Right lung (tissue), 5 donors: Measurements from ENCODE around the gene GAS5. TPM values are rescaled to one million over a fixed set of nuclear protein-coding genes. Genes with fewer than 3 reads are reported as not detected.

ENCODE experiments used
- DNase-seq, 2 donors: peaks; one replicate each; pipeline ENCODE4 v3.0.0-alpha.2; 2013
- polyA plus RNA-seq, 5 donors: library from polyadenylated mRNA; unstranded; fragments of 120-200 nt; gene quantifications; one replicate each; pipeline versions ENCODE4 v1.2.1 to v1.2.3, GENCODE V29; 2013; ENCODE audit warnings: inconsistent platforms in 1 of 5, low replicate concordance in 1 of 5; ENCODE audit not compliant: insufficient read length in 5 of 5, insufficient read depth in 1 of 5

GAS5 gene
- polyA plus RNA-seq, 5 donors = 769 to 1,020 (median 877) TPM

DNA sequence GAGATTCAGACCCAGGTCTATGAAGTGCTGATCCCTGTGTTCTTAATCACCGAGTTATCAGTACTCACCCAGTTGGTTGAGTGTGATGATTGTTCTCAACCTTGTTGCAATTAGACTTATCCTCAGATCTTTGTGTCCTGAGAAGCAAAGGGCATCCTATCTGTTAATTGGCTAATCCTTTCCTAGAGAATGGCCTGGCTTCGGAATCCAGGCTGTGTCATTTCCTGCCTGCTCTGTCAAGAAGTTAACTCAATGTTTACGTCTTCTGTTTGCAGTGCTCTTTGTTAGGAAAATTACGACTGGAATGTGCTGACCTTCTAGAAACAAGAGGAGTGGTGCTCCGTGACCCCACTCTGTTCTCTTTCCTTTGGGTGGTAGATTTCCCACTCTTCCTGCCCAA, 14.7 kb downstream of the GAS5 start:
- no peak for DNase-seq

DNA sequence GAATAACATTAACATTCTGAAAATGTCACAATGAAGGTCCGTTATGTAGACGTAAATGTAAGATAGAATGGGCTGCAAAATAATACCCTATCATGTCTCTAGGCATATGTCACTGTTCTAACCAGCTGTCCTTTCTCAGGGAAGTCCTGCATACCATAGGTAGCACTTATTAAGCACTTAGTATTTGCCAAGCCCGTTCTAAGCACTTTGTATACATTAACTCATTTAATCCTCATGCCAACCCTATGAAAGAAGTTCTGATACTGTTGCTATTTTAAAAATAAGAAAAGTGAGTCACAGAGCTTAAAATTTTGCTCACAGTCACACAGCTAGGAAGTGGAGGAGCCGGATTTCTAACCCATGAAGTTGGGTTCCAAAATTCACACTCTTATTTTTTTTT, 15.7 kb downstream of the GAS5 start:
- no peak for DNase-seq

DNA sequence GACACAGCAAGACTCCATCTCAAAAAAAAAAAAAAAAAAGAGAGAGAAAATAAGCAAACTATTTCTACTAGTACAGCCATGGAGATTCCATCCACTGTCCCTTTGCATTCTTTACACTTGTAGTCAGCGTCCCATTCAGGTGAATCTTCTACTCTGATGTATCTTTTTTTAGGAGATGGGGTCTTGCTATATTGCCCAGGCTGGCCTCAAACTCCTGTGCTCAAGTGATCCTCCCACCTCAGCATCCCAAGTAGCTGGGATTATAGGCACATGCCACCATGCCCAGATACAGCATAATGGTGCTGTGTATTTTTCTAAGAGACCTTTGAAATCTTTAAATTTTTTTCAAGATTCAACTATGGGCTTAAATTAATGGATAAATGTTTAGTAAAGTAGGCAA, 35.0 kb downstream of the GAS5 start:
- no peak for DNase-seq

DNA sequence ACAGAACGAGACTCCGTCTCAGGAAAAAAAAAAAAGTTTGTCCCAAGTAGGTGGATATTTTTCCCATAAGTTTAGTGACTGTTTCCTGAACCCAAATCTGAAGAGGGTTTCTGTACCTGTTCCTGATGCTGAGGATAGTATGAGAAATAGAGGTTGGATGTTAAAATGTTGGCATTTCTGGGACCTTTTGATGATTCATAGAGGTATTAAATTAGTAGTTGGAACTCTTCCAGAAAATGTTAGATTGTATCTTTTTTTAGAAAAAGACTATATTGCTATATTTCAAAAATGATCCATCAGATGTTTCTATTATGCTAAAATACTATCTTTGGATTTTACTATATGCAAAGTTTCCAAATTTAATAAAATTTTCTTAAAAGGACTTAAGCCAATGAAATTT, 40.2 kb downstream of the GAS5 start:
- DNase-seq = no peak

DNA sequence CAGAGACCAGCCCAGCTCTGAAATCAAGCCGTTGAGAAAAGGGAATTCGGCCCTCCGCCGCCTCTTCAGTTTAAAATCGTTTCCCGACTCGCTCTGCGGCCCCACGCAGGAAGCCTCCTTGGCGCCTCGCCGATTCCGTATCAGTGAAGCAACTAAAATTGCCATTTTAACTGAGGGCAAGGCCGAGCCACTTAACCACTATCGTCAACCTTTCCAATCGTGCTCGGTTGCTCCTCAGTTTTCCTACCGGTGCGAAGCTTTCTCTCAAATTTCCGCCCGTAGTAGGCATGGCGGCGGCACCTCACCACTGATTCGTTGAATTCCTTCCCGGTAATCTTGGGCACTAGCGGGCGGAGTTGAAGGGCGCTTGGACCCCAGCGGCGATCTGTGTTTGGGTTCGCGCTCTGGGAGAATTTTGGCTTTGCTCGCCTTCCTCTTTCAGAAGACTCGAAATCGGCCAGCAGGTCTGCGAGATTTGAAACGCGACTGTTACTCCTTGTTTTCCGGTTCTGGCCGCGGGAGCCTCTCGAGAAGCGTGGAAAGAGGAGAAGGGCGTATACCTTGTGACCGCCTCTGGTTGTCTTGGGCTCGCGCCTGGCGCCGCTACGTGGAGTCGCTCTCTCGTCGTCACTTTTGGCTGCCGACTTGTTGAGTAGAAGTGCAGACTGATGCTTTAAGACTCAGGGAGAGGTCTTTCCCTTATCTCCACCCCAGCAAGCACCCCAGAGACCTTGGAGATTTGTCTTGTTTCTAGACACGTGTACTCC, 43.3 kb downstream of the GAS5 start, which contains the start of the genes CENPL and DARS2:
CENPL (minus strand) TSS at position 569 of the 767 bp plus-strand sequence. CDS start 13,584 bp downstream, outside the sequence.
DARS2 (plus strand) TSS at position 359 of the 767 bp plus-strand sequence. CDS start 557 bp downstream, outside the sequence.
- DNase-seq = peak; percentile 96 to 98

DNA sequence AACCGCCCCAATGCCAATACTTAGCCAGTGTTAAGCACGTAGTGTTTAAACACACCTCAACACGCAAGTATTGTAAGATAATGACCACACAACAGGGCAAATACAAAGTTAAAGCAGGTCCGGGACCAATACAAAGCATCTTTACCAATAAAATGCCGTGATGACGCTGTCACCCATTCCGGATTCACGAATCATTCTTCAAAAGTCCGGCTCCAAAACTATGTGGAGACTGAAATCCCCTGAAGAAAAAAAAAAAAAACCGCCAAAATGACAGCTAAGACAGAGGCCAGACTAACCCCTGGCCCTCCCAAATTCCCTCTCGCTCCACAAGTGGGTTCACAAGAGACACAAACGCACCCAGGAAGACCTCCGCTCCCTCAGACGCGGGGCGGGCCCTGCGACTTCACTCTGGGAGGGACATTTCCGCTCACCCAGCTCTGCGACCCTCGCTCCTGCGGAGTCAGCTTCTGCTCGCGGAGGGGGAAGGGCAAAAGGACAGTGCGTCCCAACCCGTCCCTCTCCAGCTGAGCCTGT, 43.9 kb downstream of the GAS5 start:
- DNase-seq = peak in 1 of 2 donors; percentile 1

DNA sequence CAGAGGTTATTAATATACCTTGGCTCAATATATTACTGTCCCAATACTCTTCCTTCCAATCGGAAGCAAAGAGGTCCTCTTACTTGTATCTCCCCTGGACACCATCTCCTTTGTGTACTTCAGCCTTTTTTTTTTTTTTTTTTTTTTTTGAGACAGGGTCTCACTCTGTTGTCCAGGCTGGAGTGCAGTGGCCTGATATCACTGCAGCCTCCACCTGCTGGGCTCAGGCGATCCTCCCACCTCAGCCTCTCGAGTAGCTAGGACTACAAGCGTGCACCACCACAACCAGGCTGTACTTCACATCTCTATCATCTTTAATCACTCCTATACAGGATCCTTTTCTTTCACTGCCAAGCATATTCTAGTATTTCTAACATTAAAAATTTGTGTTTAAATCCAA, 46.1 kb downstream of the GAS5 start:
- no peak for DNase-seq

DNA sequence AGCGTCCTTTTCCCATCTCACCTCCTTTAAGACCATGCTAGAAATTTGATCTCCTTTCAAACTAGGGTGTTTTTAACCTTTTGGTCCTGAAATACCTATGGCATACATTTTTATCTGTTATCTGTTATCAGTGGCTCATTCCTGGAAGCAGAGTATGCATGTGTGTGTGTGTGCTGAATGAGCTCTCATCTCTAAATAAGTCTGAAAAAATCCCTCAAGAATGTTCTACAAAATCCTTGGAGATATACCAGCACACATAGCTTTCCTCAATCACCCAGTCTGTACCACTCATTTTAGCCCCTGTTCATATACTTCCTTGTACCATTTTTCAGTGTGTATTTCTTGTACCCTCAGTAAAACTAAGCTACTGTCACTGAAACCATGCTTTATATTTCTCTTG, 49.3 kb downstream of the GAS5 start:
- no peak for DNase-seq

Other genes with a start within 250 kb of the GAS5 start
- gene TEX50, start 232.7 kb downstream of the GAS5 start, polyA plus RNA-seq = not detected
- gene ANKRD45, start 198.1 kb downstream of the GAS5 start, polyA plus RNA-seq = 1 to 10 TPM; 2.6 to 4.3 (median 3.2) TPM
- 10 to 100 TPM; 23.8 to 34.5 (median 31.7) TPM for gene KLHL20, start 153.0 kb downstream of the GAS5 start, polyA plus RNA-seq
- 10 to 100 TPM; 14.6 to 24.9 (median 20.2) TPM for gene DARS2, start 43.3 kb downstream of the GAS5 start, polyA plus RNA-seq
- 10 to 100 TPM in 4 of 5 donors, 1 to 10 TPM in 1; 7.6 to 21.1 (median 13.7) TPM for gene CENPL, start 43.1 kb downstream of the GAS5 start, polyA plus RNA-seq
- gene ZBTB37, start 391 bp upstream of the GAS5 start, polyA plus RNA-seq = 10 to 100 TPM in 4 of 5 donors, 1 to 10 TPM in 1; 6.3 to 13.0 (median 11.7) TPM
- gene SERPINC1, start 49.3 kb upstream of the GAS5 start, polyA plus RNA-seq = 1 to 10 TPM in 1 of 5 donors, under 1 TPM in 3, not detected in 1; 0.15 to 6.2 (median 0.25) TPM
- 10 to 100 TPM in 4 of 5 donors, 1 to 10 TPM in 1; 9.6 to 17.1 (median 12.4) TPM for gene RC3H1, start 154.4 kb upstream of the GAS5 start, polyA plus RNA-seq